Mucosa of descending colon (tissue), 3 donors: ENCODE measurements around the gene TMEM130. TPM values are rescaled to one million over a fixed set of nuclear protein-coding genes. Genes with fewer than 3 reads are reported as not detected.

Source experiments
- ATAC-seq: fragments of 200-7000 bp; cut with Tn5 transposase; one replicate; pipeline ENCODE4 v1.9.1; 2020; ENCODE audit warnings: mild to moderate bottlenecking, moderate library complexity
- DNase-seq, 3 donors: peaks; one replicate each; pipeline ENCODE4 v3.0.0-alpha.2; 2020
- H3K36me3 ChIP-seq: fragments of 200-600 bp; one replicate; pipeline ENCODE4 v1.8.0; 2021; ENCODE audit warnings: low read depth, mild to moderate bottlenecking
- H3K4me1 ChIP-seq: fragments of 200-600 bp; one replicate; pipeline ENCODE4 v1.8.0; 2021; ENCODE audit warnings: low read depth, mild to moderate bottlenecking
- H3K4me3 ChIP-seq: fragments of 200-600 bp; one replicate; pipeline ENCODE4 v1.8.0; 2021; ENCODE audit warnings: mild to moderate bottlenecking
- H3K9me3 ChIP-seq: fragments of 200-600 bp; one replicate; pipeline ENCODE4 v1.8.0; 2021; ENCODE audit warnings: mild to moderate bottlenecking
- intact Hi-C, 2 donors: fragments of 100-400 bp; cut with DNase I in 1 of 2; cut with micrococcal nuclease in 1 of 2; formaldehyde crosslinking; loops; one replicate each; pipeline versions ENCODE4 v1.11.0 to v1.11.1; 2022; cut with DNase I, micrococcal nuclease
- total RNA-seq, 3 donors: library from RNA; stranded (reverse); fragmentation: NEBNext Ultra II Directional in 2 of 3; extraction: Animal tissue kit (Norgen Biotek cat#: 25700) in 2 of 3; gene quantifications; one replicate each; pipeline versions ENCODE4 v1.2.1 to v1.2.4, GENCODE V29; 2021 to 2023
- TF ChIP-seq, protein P1 (sequence below): fragments of 200-600 bp; IDR thresholded peaks from one replicate; pipeline ENCODE4 v1.8.0; 2022; ENCODE audit warnings: antibody characterized with exemption, mild to moderate bottlenecking
- donor health status: DM: no; HTN: no; CAD: no; lungs with moderate emphysema.
- donor health status: DM: no; HTN: no; CAD: no.
- donor health status: DM: no; HTN: yes; CAD: no.

Gene TMEM130
- total RNA-seq, 3 donors from 2014 or later = 0.22 to 5.4 (median 0.38) TPM

DNA sequence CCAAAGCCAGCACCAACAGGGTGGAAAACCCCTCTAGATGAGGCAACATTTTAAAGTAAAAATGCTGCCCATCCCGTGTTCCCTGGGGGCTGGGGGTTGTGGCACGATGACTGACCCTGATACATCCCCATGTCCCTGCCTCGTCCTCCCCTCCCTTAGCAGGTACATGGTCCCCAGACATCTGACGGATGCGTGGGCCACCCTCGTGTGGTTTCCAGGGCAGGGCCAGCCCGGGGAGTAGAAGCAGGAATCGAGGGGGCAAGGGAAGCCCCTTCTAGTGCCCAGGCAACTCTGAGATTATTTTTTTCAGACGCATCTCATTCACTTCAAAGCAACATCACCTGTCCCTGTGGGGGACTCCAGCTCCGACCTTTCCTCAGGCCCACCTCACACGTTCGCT, 3.5 kb downstream of the TMEM130 start:
- intact Hi-C loops = no loop called here

DNA sequence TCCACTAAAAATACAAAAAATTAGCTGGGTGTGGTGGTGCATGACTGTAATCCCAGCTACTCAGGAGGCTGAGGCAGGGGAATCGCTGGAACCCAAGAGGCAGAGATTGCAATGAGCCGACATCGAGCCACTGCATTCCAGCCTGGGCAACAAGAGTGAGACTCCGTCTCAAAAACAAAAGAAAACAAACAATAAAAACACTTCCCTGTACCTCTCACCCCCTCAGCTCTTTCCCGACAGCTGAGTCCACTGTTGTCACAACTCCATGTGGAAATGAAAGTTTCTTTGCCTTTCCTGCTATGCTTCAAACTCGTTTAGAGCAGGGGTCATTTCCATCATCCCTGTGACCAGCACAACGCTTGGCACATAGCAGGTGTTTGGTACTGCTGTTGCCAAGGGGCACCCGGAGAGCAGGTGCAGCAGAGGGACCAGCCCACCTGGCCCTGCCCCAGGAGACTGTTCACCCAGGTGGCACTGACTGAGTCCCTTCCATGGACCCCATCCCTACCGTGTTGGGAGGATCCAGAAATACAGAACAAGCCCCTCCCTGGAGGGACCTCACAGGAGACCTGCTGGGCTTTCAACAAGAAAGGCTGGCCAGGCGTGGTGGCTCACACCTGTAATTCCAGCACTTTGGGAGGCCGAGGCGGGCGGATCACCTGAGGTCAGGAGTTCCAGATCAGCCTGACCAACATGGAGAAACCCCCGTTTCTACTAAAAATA, 4.9 kb downstream of the TMEM130 start:
- Histone ChIP-seq H3K36me3 (no peaks in the 10 kb centered on the region), H3K9me3 (no peaks in the 10 kb centered on the region), H3K4me3 (no peak overlapping the region), H3K4me1 (no peaks in the 10 kb centered on the region)
- TF ChIP-seq, protein P1, sequence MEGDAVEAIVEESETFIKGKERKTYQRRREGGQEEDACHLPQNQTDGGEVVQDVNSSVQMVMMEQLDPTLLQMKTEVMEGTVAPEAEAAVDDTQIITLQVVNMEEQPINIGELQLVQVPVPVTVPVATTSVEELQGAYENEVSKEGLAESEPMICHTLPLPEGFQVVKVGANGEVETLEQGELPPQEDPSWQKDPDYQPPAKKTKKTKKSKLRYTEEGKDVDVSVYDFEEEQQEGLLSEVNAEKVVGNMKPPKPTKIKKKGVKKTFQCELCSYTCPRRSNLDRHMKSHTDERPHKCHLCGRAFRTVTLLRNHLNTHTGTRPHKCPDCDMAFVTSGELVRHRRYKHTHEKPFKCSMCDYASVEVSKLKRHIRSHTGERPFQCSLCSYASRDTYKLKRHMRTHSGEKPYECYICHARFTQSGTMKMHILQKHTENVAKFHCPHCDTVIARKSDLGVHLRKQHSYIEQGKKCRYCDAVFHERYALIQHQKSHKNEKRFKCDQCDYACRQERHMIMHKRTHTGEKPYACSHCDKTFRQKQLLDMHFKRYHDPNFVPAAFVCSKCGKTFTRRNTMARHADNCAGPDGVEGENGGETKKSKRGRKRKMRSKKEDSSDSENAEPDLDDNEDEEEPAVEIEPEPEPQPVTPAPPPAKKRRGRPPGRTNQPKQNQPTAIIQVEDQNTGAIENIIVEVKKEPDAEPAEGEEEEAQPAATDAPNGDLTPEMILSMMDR = no peak
- ATAC-seq (no peak), DNase-seq (peak in 1 of 3 donors; percentile 23)
- intact Hi-C loops = no loop called here

More for the DNA sequence above, 3.5 kb downstream of the TMEM130 start:
- H3K36me3 ChIP-seq = no peaks in the 10 kb centered on the region
- DNase-seq (peak in 1 of 3 donors; percentile 7), ATAC-seq (no peak)
- no peaks in the 10 kb centered on the region for H3K9me3 ChIP-seq
- TF ChIP-seq, protein P1 = no peak
- H3K4me1 ChIP-seq = peaks cover 3% of the 10 kb centered on the region
- H3K4me3 ChIP-seq = no peak overlapping the region

DNA sequence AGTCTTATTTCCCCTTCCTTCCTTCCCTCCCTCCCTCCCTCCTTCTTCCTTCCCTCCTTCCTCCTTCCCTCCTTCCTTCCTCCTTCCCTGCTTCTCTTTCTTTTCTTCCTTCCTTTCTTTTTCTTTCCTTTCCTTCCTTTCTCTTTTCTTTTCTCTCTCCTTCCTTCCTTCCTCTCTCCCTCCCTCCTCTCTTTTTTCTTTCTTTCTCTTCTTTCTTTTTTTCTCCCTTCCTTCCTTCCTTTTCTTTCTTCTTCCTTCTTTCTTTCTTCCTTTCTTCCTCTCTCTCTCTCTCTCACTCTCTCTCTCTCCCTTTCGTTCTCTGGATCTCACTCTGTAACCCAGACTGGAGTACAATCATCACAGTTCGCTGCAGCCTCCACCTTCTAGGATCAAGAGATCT, 6.2 kb downstream of the TMEM130 start:
- intact Hi-C loops = no loop called here
- DNase-seq (no peak), ATAC-seq (no peak)
- H3K4me3 ChIP-seq = no peak overlapping the region
- TF ChIP-seq, protein P1 = no peak
- no peaks in the 10 kb centered on the region for H3K36me3 ChIP-seq
- H3K9me3 ChIP-seq = no peaks in the 10 kb centered on the region
- no peaks in the 10 kb centered on the region for H3K4me1 ChIP-seq

DNA sequence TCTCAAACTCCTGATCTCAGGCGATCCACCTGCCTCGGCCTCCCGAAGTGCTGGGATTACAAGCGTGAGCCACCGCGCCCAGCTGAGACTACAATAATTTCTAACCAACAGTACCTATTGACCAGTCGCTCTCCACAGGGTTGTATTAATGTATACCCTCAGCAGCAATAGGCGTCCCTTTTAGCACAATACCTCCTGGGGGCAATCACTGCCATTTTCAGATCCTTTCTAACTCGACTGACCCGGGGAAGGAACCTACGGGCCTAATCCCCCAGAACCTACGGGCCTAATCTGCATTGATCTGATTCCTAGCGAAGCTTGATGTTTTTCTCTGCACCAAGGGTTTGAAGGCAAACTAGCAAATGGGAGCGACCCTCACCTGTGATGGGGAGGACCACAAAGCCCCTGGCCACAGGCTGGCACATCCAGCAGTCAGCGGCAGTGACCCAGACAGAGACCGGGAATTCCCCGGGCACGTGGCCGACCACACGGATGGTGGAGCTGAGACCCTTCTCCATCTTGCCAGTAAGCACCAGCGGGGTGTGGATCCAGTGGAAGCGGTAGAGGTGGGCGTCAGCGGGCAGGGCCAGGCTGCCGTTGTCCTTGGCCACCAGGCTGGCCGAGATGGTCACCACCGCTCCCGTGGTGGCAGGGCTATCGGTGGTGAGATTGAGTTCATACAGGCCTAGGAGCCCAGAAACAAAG, 6.9 kb downstream of the TMEM130 start:
- Histone ChIP-seq H3K9me3 (no peaks in the 10 kb centered on the region), H3K4me3 (no peak overlapping the region), H3K36me3 (no peaks in the 10 kb centered on the region), H3K4me1 (no peaks in the 10 kb centered on the region)
- DNase-seq = peak in 1 of 3 donors; percentile 37
- TF ChIP-seq, protein P1 = no peak
- ATAC-seq = no peak
- intact Hi-C loops = no loop called here

DNA sequence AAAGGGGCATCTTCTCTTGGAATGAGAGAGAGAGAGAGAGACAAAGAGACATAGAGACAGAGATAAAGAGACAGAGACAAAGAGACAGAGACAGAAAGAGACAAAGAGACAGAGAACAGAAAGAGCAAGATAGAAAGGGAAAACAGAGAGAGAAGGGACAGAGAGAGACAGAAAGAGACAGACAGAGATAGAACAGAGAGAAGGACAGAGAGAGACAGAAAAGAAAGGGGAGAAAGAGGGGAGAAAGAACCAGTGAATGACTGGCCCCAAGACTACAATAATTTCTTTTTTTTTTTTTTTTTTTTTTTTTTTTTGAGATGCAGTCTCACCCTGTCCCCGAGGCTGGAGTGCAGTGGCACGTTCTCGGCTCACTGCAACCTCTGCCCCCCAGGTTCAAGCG, 7.6 kb downstream of the TMEM130 start:
- Histone ChIP-seq H3K9me3 (no peaks in the 10 kb centered on the region), H3K36me3 (no peaks in the 10 kb centered on the region), H3K4me1 (no peaks in the 10 kb centered on the region), H3K4me3 (no peak overlapping the region)
- intact Hi-C loops = no loop called here
- ATAC-seq (no peak), DNase-seq (no peak)
- TF ChIP-seq, protein P1 = no peak
